Neutrophil (primary cell): ENCODE data around the gene UBN2.
A peak's percentile ranks its signal among the peaks of the same experiment; 100 is the strongest.

Experiments
- H3K27ac ChIP-seq: fragments of 200-600 bp; sonication (generic); 2 replicates; pipeline ENCODE4 v1.5.1; 2016; ENCODE audit warnings: mild to moderate bottlenecking, moderate library complexity
- H3K27me3 ChIP-seq: fragments of 200-600 bp; sonication (generic); 2 replicates; pipeline ENCODE4 v1.6.0; 2016; ENCODE audit warnings: mild to moderate bottlenecking
- H3K36me3 ChIP-seq: fragments of 200-600 bp; sonication (generic); 2 replicates; pipeline ENCODE4 v1.5.1; 2017
- H3K4me1 ChIP-seq, 2 experiments: fragments of 200-600 bp in 1 of 2; sonication (generic) in 1 of 2; 1 replicate in 1 of 2; 2 replicates in 1 of 2; pipeline versions ENCODE4 v1.5.1 to v1.6.1; 2013 to 2016; ENCODE audit warnings: low read depth in 1 of 2, low read length in 1 of 2, mild to moderate bottlenecking in 1 of 2, moderate library complexity in 1 of 2; ENCODE audit not compliant: control insufficient read depth in 1 of 2, insufficient read depth in 1 of 2
- H3K4me3 ChIP-seq, 2 experiments: fragments of 200-600 bp in 1 of 2; sonication (generic) in 1 of 2; 1 replicate in 1 of 2; 2 replicates in 1 of 2; pipeline ENCODE4 v1.5.1; 2013 to 2016; ENCODE audit warnings: low read depth in 1 of 2, low read length in 1 of 2, mild to moderate bottlenecking in 1 of 2, moderate library complexity in 1 of 2
- H3K9me3 ChIP-seq: fragments of 200-600 bp; sonication (generic); 2 replicates; pipeline ENCODE4 v1.5.1; 2016
- TF ChIP-seq, protein P1 (sequence below): fragments of 200-600 bp; sonication (generic); IDR thresholded peaks from 2 replicates; pipeline ENCODE4 v1.5.1; 2016; ENCODE audit warnings: antibody characterized with exemption

UBN2 gene

DNA sequence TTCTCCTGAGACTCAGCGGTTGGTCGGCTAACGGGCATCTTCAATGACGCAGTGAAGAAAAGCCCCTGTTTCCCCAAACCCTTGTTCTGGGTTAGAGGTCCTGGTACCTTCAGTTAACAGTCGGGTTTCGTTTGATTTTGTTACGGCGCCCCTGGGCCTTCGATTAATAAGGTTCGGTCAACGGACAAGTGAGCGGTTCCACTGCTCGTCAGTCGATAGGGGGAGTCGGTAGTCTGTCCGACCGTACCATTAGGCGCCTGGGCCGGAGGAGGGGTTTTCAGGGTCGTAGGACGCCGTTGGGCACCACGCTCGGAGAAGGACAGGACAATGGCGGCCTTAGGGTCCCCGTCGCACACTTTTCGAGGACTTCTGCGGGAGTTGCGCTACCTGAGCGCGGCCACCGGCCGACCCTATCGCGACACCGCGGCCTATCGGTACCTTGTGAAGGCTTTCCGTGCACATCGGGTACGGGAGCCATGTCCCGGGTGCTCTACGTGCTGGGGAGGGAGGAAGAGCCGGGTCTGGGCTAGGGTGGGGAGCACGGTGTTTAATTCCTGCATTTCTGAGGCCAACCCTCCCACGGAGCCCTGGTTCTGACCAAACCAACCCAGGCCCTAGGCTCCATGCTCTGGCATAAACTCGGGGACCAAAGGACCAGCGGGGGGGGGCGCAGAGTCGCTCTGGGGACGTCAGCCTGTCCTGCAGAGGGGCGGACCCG lies 110.2 kb downstream of the UBN2 start, which contains the start of gene FMC1:
Gene FMC1 (plus strand): TSS at position 280 of the 718 bp plus-strand sequence. CDS start 48 bp downstream, at position 328.
- Histone ChIP-seq H3K4me1 (peaks cover 17 to 25% of the 10 kb centered on the region in 2 experiments), H3K4me3 (peak within 1 kb of the TSS; percentile 76 to 91), H3K9me3 (no peaks in the 10 kb centered on the region), H3K27ac (peak within 1 kb of the TSS; percentile 98), H3K27me3 (no peaks in the 10 kb centered on the region), H3K36me3 (no peaks in the 10 kb centered on the region)
- TF ChIP-seq, protein P1, sequence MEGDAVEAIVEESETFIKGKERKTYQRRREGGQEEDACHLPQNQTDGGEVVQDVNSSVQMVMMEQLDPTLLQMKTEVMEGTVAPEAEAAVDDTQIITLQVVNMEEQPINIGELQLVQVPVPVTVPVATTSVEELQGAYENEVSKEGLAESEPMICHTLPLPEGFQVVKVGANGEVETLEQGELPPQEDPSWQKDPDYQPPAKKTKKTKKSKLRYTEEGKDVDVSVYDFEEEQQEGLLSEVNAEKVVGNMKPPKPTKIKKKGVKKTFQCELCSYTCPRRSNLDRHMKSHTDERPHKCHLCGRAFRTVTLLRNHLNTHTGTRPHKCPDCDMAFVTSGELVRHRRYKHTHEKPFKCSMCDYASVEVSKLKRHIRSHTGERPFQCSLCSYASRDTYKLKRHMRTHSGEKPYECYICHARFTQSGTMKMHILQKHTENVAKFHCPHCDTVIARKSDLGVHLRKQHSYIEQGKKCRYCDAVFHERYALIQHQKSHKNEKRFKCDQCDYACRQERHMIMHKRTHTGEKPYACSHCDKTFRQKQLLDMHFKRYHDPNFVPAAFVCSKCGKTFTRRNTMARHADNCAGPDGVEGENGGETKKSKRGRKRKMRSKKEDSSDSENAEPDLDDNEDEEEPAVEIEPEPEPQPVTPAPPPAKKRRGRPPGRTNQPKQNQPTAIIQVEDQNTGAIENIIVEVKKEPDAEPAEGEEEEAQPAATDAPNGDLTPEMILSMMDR = peak; percentile 61

DNA sequence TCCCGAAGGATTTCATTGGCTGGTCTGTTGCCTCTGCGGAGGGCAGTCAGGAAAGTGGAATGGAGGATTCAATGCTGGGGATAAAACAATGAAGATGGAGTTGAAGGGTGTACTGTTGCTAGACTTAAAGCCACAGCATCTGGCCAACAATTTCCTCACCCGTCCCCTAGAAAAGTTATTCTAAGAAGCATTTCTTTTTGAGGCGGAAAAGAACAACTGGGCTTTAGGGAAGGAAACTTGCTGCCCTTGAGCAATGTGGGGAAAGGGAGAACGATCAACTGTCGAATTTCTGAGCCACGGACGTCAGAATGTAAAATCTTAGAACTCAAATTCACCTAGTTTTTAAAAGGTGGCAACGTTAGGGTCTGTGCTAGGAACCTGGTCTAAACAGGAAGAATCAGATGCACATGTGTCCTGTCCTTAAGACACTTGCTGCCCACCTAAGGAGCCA lies 110.8 kb downstream of the UBN2 start:
- no peaks in the 10 kb centered on the region for H3K36me3 ChIP-seq
- H3K27ac ChIP-seq = peak overlapping the region; percentile 98
- peak overlapping the region; percentile 76 to 91 for H3K4me3 ChIP-seq
- H3K27me3 ChIP-seq = no peaks in the 10 kb centered on the region
- no peaks in the 10 kb centered on the region for H3K9me3 ChIP-seq
- TF ChIP-seq, protein P1 = no peak
- peaks cover 17 to 25% of the 10 kb centered on the region in 2 experiments for H3K4me1 ChIP-seq

DNA sequence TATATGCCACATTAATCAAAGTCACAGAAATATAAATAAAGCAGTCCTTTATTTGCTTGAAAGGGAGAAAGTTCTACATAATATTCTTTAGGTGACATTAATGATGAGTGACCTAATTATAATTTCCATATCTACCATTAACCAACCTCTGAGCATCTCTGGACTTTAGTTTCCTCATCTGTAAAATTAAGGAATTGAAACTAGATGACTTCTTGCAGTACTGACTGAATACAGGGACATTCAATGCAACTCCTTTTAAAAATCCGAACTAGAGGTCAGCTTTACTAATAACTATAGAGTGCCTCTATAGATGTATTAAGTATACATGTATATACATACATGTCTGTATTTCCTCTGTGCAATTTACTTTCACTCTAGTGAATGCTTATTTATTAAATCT lies 114.0 kb downstream of the UBN2 start:
- H3K36me3 ChIP-seq = peaks cover 12% of the 10 kb centered on the region
- TF ChIP-seq, protein P1 = no peak
- H3K27ac ChIP-seq = no peak overlapping the region
- H3K9me3 ChIP-seq = no peaks in the 10 kb centered on the region
- peaks cover 14 to 15% of the 10 kb centered on the region in 2 experiments for H3K4me1 ChIP-seq
- H3K4me3 ChIP-seq = no peak overlapping the region
- H3K27me3 ChIP-seq = no peaks in the 10 kb centered on the region

DNA sequence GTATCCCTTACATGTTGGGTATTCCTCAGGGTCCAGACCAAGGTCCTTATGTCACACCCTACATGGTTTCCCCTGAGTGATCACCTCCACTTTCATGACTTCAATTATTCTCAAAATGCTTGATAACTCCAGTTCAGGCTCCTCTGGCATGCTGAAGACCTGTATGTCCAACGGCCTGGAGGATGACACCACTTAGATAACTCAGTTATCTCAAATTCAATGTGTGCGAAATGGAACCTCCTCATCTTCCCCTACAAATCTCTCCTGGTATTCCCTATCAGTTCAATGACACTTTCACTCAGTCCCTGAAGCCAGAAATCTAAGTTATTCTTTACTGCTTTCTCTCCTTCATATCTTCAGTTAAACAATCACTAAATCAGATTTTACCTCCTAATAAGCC lies 120.0 kb downstream of the UBN2 start:
- no peaks in the 10 kb centered on the region for H3K9me3 ChIP-seq
- no peak overlapping the region for H3K4me3 ChIP-seq
- peaks cover 8 to 10% of the 10 kb centered on the region in 2 experiments for H3K4me1 ChIP-seq
- no peak overlapping the region for H3K27ac ChIP-seq
- TF ChIP-seq, protein P1 = no peak
- H3K27me3 ChIP-seq = no peaks in the 10 kb centered on the region
- H3K36me3 ChIP-seq = peaks cover 12% of the 10 kb centered on the region

DNA sequence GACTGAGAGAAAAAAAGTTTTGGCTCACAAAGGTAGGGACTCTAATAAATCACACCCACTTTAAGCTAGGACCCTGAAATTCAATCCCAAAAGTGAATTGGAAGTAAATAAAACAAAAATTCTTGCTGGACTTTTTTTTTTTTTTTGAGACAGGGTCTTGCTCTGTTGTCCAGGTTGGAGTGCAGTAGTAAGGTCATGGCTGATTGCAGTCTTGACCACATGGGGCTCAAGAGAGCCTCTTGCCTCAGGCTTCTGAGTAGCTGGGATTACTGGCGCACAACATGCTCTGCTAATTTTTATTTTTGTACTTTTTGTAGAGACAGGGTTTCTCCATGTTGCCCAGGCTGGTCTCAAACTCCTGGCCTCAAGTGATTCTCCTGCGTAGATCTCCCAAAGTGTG lies 123.7 kb downstream of the UBN2 start:
- H3K9me3 ChIP-seq = no peaks in the 10 kb centered on the region
- no peaks in the 10 kb centered on the region for H3K27me3 ChIP-seq
- TF ChIP-seq, protein P1 = no peak
- H3K4me1 ChIP-seq = peaks cover 18 to 20% of the 10 kb centered on the region in 2 experiments
- H3K36me3 ChIP-seq = no peaks in the 10 kb centered on the region
- H3K4me3 ChIP-seq = no peak overlapping the region
- peak overlapping the region; percentile 22 for H3K27ac ChIP-seq
